Type B pancreatic cell (in vitro differentiated cells): Measurements from ENCODE around the gene KCNAB1. TPM values are rescaled to one million over a fixed set of nuclear protein-coding genes. Genes with fewer than 3 reads are reported as not detected.

Experiments
- DNase-seq: peaks from one replicate; pipeline ENCODE4 v3.0.0; 2021; ENCODE audit warnings: mixed read lengths; ENCODE audit not compliant: unreplicated experiment; ENCODE audit errors: extremely low spot score
- H3K27ac Mint-ChIP-seq: 2 replicates; pipeline ENCODE4 v1.8.0; 2021; ENCODE audit warnings: mild to moderate bottlenecking, mixed read lengths
- H3K27me3 Mint-ChIP-seq: 2 replicates; pipeline ENCODE4 v1.8.0; 2021; ENCODE audit warnings: mixed read lengths
- H3K36me3 Mint-ChIP-seq: 2 replicates; pipeline ENCODE4 v1.8.0; 2021; ENCODE audit warnings: mixed read lengths
- H3K4me1 Mint-ChIP-seq: one replicate; pipeline ENCODE4 v1.8.0; 2021; ENCODE audit warnings: mixed read lengths; ENCODE audit not compliant: unreplicated experiment
- H3K4me3 Mint-ChIP-seq: 2 replicates; pipeline ENCODE4 v1.8.0; 2021; ENCODE audit warnings: mild to moderate bottlenecking, mixed read lengths
- H3K9me3 Mint-ChIP-seq: 2 replicates; pipeline ENCODE4 v1.8.0; 2021; ENCODE audit warnings: mixed read lengths
- total RNA-seq: library from RNA; stranded (reverse); gene quantifications from 2 replicates; pipeline ENCODE4 v1.2.1, GENCODE V29; 2021; ENCODE audit warnings: low replicate concordance
- TF ChIP-seq, protein P1 (sequence below): fragments of 200-600 bp; sonication (generic); conservative IDR thresholded peaks from 2 replicates; pipeline ENCODE4 v1.5.0; 2021; ENCODE audit warnings: antibody characterized with exemption, mild to moderate bottlenecking

KCNAB1 gene
- total RNA-seq, 1 donor from 2014 or later, result 6.1 TPM

GRCh38 chr3:156518726-156519125 is 398.3 kb downstream of the KCNAB1 start:
- peaks cover 8% of the 10 kb centered on the region for H3K4me1 Mint-ChIP-seq
- TF ChIP-seq, protein P1, sequence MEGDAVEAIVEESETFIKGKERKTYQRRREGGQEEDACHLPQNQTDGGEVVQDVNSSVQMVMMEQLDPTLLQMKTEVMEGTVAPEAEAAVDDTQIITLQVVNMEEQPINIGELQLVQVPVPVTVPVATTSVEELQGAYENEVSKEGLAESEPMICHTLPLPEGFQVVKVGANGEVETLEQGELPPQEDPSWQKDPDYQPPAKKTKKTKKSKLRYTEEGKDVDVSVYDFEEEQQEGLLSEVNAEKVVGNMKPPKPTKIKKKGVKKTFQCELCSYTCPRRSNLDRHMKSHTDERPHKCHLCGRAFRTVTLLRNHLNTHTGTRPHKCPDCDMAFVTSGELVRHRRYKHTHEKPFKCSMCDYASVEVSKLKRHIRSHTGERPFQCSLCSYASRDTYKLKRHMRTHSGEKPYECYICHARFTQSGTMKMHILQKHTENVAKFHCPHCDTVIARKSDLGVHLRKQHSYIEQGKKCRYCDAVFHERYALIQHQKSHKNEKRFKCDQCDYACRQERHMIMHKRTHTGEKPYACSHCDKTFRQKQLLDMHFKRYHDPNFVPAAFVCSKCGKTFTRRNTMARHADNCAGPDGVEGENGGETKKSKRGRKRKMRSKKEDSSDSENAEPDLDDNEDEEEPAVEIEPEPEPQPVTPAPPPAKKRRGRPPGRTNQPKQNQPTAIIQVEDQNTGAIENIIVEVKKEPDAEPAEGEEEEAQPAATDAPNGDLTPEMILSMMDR, result no peak
- H3K27me3 Mint-ChIP-seq, result peaks cover 4% of the 10 kb centered on the region
- no peaks in the 10 kb centered on the region for H3K36me3 Mint-ChIP-seq
- DNase-seq, result no peak
- H3K9me3 Mint-ChIP-seq, result no peaks in the 10 kb centered on the region
- no peak overlapping the region for H3K27ac Mint-ChIP-seq
- no peak overlapping the region for H3K4me3 Mint-ChIP-seq

DNA sequence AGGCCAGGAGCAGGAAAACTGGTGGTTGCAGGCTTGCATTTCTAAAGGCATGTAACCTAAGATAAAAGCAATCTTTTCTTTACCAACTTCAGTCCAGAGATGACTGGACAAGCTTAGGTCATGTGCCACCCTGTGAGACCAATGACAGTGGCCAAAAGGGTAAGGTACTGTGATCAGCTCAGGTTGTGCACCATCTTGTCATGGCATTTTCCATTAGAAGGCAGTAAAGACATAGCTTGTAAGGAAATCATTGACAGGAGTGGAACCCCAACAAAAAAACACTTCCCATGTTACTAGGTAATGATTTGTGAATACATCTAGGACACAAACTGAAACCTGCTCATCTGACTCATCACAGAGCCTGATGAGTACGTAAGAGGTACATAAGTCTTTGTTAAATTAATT is 399.4 kb downstream of the KCNAB1 start:
- H3K4me1 Mint-ChIP-seq, result peaks cover 5% of the 10 kb centered on the region
- H3K4me3 Mint-ChIP-seq, result no peak overlapping the region
- H3K9me3 Mint-ChIP-seq, result no peaks in the 10 kb centered on the region
- no peak overlapping the region for H3K27ac Mint-ChIP-seq
- no peak for DNase-seq
- no peaks in the 10 kb centered on the region for H3K36me3 Mint-ChIP-seq
- H3K27me3 Mint-ChIP-seq, result peaks cover 4% of the 10 kb centered on the region
- TF ChIP-seq, protein P1, result no peak

GRCh38 chr3:156522673-156523072 is 402.3 kb downstream of the KCNAB1 start:
- Mint-ChIP-seq H3K27ac (no peak overlapping the region), H3K36me3 (no peaks in the 10 kb centered on the region), H3K9me3 (no peaks in the 10 kb centered on the region), H3K27me3 (peaks cover 4% of the 10 kb centered on the region), H3K4me1 (peaks cover 5% of the 10 kb centered on the region), H3K4me3 (no peak overlapping the region)
- DNase-seq, result no peak
- TF ChIP-seq, protein P1, result no peak

GRCh38 chr3:156525808-156526207 is 405.4 kb downstream of the KCNAB1 start:
- H3K36me3 Mint-ChIP-seq, result no peaks in the 10 kb centered on the region
- no peak for DNase-seq
- H3K4me3 Mint-ChIP-seq, result no peak overlapping the region
- TF ChIP-seq, protein P1, result no peak
- H3K9me3 Mint-ChIP-seq, result no peaks in the 10 kb centered on the region
- peaks cover 9% of the 10 kb centered on the region for H3K4me1 Mint-ChIP-seq
- no peak overlapping the region for H3K27ac Mint-ChIP-seq
- no peaks in the 10 kb centered on the region for H3K27me3 Mint-ChIP-seq

- Mint-ChIP-seq H3K4me1 (peaks cover 9% of the 10 kb centered on the region), H3K4me3 (no peak overlapping the region), H3K27me3 (no peaks in the 10 kb centered on the region), H3K9me3 (no peaks in the 10 kb centered on the region), H3K36me3 (no peaks in the 10 kb centered on the region), H3K27ac (no peak overlapping the region)
- DNase-seq, result no peak
- TF ChIP-seq, protein P1, result no peak
Measured at GRCh38 chr3:156527060-156527459, 406.7 kb downstream of the KCNAB1 start.

- TF ChIP-seq, protein P1, result no peak
- Mint-ChIP-seq H3K36me3 (no peaks in the 10 kb centered on the region), H3K9me3 (no peaks in the 10 kb centered on the region), H3K27me3 (no peaks in the 10 kb centered on the region), H3K27ac (no peak overlapping the region), H3K4me3 (no peak overlapping the region), H3K4me1 (peaks cover 35% of the 10 kb centered on the region)
- no peak for DNase-seq
Measured at GRCh38 chr3:156530980-156531379, 410.6 kb downstream of the KCNAB1 start.
